Measurements from ENCODE around the gene NKPD1. TPM values are rescaled to one million over a fixed set of nuclear protein-coding genes. Genes with fewer than 3 reads are reported as not detected.

Gene NKPD1
- total RNA-seq, 4 donors from 2014 or later = 1.1 to 4.2 (median 2.9) TPM

DNA sequence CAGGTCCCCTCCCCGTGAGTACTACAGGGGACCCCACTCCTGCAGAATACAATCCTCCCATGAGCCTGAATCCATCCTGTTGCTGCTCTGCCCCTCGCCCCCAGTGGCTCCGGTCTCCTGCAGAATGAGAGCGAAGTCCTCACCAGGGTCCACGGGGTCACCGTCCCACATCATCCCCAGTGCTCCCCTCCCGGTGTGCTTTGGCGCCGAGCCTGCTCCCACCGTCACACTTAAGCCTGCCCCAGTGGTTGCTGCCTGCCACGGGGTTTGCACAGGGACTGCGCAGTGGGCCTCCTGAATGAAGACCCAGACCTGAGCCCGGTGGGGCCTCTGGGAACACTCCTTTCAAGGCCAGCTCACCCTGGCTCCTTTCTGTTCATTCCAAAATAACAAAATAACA, 30.5 kb downstream of the NKPD1 start:
- Histone ChIP-seq H3K9me3 (no peaks in the 10 kb centered on the region), H3K4me3 (no peak overlapping the region), H3K36me3 (peaks cover 0 to 20% (median 0%) of the 10 kb centered on the region in 3 donors), H3K27ac (no peak overlapping the region), H3K27me3 (no peaks in the 10 kb centered on the region), H3K4me1 (peaks cover 0 to 11% (median 0%) of the 10 kb centered on the region in 3 donors)
- intact Hi-C loops (cut with DNase I) = no loop called here
- no peak for TF ChIP-seq POLR2A (IDR thresholded peaks at IDR 0.05)
- WGBS, 2 donors = 79 to 97% methylated on average over 4 to 6 of the region's 13 CpGs
- no peak for DNase-seq

GRCh38 chr19:45128806-45129205, 32.0 kb downstream of the NKPD1 start:
- WGBS, 2 donors = 85 to 97% methylated on average over 4 to 5 of the region's 5 CpGs
- intact Hi-C loops (cut with DNase I) = no loop called here
- TF ChIP-seq POLR2A (IDR thresholded peaks at IDR 0.05) (no peak), CTCF (IDR thresholded peaks at IDR 0.05) (no peak)
- H3K4me1 ChIP-seq = peaks cover 4 to 25% (median 6%) of the 10 kb centered on the region in 3 donors
- H3K36me3 ChIP-seq = peaks cover 0 to 13% (median 0%) of the 10 kb centered on the region in 3 donors
- H3K27me3 ChIP-seq = no peaks in the 10 kb centered on the region
- no peak overlapping the region for H3K4me3 ChIP-seq
- DNase-seq = no peak
- H3K27ac ChIP-seq = no peak overlapping the region
- H3K9me3 ChIP-seq = no peaks in the 10 kb centered on the region

DNA sequence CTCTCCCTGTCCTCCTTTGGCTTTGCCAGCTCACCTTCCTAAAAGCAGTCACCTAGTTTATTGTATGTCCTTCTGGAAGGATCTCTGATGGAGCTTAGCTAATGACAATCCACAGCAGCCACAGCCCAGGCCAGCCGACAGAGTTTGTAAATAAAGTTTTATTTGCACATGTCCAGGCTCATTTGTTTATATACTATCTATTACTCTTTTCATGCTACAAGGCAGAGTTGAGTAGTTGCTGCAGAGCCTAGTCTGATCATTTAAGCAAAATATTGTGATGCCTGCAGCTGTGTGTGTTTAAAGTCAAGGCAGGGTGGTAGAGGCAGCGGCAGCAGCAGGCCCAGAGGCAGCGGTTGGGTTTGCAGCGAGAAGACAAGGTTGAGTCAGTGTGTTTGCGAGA, 32.6 kb downstream of the NKPD1 start:
- Histone ChIP-seq H3K4me3 (no peak overlapping the region), H3K4me1 (peaks cover 7 to 32% (median 11%) of the 10 kb centered on the region in 3 donors), H3K9me3 (no peaks in the 10 kb centered on the region), H3K36me3 (peaks cover 0 to 11% (median 0%) of the 10 kb centered on the region in 3 donors), H3K27ac (no peak overlapping the region), H3K27me3 (no peaks in the 10 kb centered on the region)
- no peak for DNase-seq
- intact Hi-C loops (cut with DNase I) = no loop called here
- TF ChIP-seq CTCF (IDR thresholded peaks at IDR 0.05) (no peak), POLR2A (IDR thresholded peaks at IDR 0.05) (no peak)
- WGBS, 2 donors = 87 to 96% methylated on average over 5 of the region's 5 CpGs

GRCh38 chr19:45126654-45127053, 34.1 kb downstream of the NKPD1 start:
- H3K4me3 ChIP-seq = no peak overlapping the region
- H3K9me3 ChIP-seq = no peaks in the 10 kb centered on the region
- WGBS, 2 donors = 86 to 92% methylated on average over 5 to 7 of the region's 7 CpGs
- intact Hi-C loops (cut with DNase I) = no loop called here
- TF ChIP-seq CTCF (IDR thresholded peaks at IDR 0.05) (no peak), POLR2A (IDR thresholded peaks at IDR 0.05) (no peak)
- DNase-seq = no peak
- no peak overlapping the region for H3K27ac ChIP-seq
- H3K36me3 ChIP-seq = peaks cover 0 to 6% (median 0%) of the 10 kb centered on the region in 3 donors
- H3K27me3 ChIP-seq = no peaks in the 10 kb centered on the region
- peaks cover 21 to 47% (median 26%) of the 10 kb centered on the region in 3 donors for H3K4me1 ChIP-seq

DNA sequence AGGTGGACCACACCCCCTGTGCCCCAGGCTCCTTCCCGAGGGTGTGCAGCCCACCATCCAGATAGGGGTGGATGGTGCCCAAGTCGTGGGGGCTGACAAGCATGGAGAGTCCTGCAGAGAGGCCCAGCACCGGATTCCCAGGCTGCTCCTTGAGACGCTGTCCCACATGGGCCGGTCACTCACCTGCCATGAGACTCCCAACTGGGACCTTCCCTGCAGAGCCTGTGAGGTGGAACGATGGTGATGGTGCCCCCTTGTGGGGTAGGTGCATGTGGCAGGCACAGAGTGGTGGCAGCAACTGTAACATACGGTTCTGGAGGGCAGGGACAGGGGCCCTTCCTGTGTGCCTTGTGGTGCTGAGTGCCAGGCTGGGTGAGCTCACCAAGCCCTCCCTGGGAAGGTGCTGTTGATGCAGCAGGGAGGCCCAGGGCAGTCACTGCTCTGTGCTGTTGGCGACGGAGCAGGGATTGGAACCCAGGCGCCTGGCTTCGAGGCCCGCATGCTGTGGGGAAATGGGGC, 34.7 kb downstream of the NKPD1 start:
- Histone ChIP-seq H3K27me3 (no peaks in the 10 kb centered on the region), H3K36me3 (peaks cover 0 to 6% (median 0%) of the 10 kb centered on the region in 3 donors), H3K4me1 (peaks cover 26 to 53% (median 26%) of the 10 kb centered on the region in 3 donors), H3K4me3 (no peak overlapping the region), H3K9me3 (no peaks in the 10 kb centered on the region), H3K27ac (no peak overlapping the region)
- 73% methylated on average over 8 of the region's 12 CpGs; no CpG with 5 or more reads in 1 of the 2 donors for whole genome bisulfite sequencing, 2 donors
- peak; percentile 40 to 82 (median 66) for TF ChIP-seq CTCF (IDR thresholded peaks at IDR 0.05)
- TF ChIP-seq POLR2A (IDR thresholded peaks at IDR 0.05) = no peak
- DNase-seq = no peak
- intact Hi-C loops (cut with DNase I) = no loop called here
